CD1c-positive myeloid dendritic cell (primary cell): ENCODE measurements around the gene GPR84.
"Not testable (repeated sequence)": the region's sequence is repeated elsewhere in the genome, so short reads cannot be mapped to it uniquely, and the experiment has no call there.

Experiments
- DNase-seq: peaks from one replicate; pipeline ENCODE4 v3.0.0-alpha.2; 2016; ENCODE audit errors: extremely low spot score

The GPR84 gene

DNA sequence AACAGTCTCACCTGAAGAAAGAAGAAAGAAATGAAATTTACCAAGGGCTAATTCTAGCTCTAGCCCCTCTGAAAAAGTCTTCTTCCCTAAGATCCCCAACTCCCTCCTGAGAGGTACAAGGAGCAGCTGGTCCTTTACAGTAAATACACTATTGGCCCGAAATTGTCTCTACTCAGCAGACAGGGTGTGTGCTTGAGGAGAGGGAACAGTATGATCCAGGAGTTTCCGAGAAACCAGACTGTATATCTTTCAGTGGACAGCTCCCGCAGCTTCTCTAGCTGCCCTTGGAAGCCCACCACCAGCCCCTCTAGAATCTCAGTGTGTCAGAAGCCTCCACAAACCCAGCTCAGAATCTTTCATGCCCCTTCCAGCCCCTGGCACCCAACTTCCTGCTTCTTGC is 8.1 kb downstream of the GPR84 start:
- DNase-seq: no peak

DNA sequence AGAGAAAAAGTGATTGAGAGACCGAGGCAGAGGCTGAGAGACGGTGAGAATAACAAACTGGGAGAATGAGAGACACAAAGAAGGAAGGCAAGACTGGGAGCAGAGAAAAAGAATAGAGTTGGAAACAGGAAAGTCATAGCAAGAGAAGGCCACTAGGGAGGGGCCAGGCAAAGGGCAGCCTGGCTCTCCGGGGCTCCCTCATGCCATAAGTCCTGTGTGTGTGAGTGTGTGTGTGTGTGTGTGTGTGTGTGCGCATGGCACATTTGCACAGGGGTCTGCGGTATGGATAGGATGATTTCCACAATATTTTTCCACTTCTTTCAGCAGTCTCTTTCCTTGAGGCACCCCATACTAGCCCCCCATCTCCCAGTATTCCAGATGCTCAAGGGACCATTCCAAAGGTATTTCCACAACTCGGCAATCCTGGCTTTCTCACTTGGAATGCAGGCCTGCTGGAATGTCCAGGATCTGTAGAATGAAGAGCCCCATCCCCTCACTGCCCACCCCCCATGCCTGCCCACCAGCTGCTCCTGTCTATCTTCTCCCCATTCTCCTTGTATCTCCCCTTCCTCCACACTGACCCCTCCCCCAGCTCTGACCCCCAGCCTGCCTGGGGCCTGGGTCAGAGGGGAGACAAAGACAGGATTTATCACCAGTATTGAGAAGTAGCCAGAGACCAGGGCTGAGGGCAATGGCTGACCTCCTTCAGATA is 9.0 kb downstream of the GPR84 start:
- no peak for DNase-seq

DNA sequence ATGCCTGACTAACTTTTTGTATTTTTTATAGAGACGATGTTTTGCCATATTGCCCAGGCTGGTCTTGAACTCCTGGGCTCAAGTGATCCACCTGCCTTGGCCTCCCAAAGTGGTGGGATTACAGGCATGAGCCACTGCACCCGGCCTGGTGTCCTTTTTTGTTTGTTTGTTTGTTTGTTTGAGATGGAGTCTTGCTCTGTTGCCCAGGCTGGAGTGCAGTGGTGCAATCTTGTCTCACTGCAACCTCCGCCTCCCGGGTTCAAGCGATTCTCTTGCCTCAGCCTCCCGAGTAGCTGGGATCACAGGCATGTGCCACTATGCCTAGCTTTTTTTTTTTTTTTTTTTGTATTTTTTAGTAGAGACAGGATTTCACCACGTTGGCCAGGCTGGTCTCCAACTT is 10.0 kb downstream of the GPR84 start:
- DNase-seq: not testable (repeated sequence)

DNA sequence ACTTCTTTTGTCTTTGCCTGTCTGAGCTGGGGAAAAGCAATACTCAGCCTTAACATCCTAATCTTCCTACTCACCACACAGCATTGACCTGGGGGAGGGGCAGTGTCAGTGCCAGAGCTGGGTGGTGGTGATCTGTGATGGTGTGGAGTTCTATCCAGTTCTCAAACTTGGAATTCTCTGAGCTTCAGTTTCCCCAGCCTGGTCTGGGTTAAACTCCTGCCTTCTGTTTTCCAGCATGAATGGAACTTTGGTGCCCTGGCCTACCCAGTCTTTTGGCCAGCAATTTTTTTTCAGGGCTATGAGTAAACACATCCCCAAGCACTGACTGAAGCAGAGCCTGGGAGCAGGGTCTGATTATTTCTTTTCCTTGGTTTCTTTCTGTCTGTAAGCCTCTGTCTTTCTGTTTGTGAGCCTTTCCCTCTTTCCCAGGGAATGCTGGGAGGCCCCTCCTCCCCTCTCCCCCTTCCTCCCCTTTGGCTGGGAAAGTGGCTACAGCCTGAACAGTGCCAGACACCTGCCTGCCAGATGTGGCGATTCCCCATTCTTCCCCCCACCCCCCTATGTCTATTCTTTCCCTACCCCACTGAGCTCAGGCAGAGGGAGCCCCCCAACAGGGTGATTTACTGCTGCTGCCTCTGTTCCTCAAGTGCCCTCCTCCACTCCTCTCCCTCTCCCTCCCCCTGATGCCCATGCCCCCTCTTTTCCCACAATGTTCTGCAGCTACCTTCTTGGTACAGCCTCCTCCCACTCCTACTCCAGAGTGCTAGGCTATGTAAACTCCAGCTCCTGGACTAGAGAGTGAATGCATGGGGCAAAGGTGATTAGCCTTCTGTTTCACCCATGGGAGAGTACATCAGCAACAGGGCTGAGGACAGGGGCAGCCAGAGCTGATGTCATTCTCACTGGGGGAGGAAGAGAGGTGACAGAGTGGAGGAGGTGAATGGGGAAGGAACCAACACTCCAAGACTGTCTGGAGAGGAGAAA is 11.1 kb downstream of the GPR84 start:
- no peak for DNase-seq

DNA sequence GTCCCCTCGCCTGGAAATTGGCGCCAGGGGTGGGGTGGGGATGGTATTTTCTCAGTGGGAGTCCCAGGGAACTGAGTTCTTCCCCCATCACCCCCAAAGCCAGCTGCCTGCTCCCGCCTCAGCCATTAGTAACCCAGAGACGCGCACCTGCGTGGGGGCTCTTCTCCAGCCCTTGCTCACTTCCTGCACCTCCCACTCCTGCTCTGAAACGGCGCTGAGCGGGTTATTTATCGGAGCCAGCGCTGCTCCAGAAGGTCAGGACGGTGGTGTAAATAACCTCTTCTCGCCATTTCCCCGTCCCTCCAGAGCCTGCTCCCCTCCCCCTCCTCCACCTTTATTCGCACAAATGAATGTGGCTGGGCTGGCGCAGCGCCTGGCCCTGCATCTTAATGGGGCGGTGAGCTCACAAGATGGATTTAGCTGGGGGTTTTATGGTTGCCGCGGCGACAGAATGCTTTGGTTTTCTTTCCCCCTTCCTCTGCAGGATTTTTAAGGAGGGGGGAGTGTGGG is 12.2 kb downstream of the GPR84 start:
- no peak for DNase-seq

DNA sequence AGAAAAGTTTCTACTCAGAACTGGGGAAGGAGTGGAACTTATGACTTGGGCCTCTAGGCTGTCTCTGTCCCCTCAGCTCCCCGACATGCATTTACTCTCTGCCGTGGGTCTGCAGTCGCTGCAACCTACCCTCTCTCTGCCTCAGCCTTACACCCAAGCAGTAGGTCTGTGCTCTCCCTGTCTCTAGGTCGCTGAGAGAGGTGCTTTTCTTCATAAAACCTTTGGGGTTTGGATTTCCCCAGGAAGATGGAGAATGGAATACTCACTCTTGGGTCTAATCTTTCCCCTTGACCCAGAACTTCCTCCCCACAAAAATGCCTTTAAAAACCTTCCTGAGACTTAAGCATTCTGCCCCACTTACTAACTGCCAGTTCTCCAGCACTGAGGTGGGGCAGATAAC is 12.9 kb downstream of the GPR84 start:
- DNase-seq: no peak

DNA sequence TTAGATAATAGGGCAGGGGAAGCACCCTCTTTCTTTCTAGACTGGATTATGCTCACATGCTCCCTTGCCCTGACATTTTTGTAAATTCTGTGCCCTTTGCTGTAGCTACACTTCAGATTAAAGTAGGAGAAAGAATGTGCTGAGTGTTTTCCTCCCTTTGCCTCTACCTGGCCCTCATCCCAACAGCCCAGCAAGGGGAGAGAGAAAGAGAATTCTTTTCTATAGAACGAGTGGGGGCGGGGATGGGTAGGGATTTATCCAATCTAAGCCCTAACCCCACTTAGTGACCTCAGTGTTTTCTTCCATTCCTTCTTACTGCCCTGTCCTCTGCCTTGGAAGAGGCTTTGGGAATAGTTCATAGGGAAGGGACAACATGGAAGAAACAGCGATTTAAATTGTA is 13.5 kb downstream of the GPR84 start:
- DNase-seq: no peak

DNA sequence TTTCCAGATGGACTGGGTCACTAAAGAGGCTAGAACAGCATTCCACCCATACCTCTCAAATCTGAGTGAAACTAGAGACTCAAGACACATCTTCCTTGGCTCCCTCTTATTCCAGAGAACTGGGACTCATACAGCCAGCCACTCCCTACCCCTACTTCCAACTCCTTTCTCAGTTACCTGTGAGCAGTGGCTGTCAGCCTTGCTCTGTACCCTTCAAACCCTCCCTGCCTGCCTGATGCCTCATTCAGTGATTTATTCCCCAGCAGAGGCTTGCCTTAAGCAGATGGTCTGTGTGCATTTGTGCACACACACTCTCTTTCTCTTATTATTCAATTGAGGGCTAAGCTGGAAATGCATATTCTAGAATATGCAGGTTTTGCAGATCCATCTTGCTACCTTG is 14.6 kb downstream of the GPR84 start:
- no peak for DNase-seq

DNA sequence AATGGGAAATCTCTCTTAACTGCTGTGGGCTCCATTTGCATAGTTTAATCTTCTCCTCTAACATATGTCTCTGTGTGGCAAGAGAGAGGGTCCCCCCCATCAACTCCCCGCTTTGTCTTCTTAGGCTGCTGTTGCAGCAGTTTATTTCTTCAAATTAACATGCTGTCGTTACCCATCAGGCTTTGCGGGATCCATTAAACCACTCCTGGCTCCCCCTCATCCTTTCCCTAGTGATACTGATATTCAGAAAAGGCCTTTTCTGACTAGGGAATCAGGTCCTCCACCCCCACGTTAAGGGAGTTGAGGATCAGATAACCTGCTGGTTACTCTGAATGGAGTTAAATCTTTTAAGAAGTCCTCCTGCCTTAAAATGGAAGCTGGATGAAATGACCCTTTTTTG is 15.2 kb downstream of the GPR84 start:
- DNase-seq: no peak

DNA sequence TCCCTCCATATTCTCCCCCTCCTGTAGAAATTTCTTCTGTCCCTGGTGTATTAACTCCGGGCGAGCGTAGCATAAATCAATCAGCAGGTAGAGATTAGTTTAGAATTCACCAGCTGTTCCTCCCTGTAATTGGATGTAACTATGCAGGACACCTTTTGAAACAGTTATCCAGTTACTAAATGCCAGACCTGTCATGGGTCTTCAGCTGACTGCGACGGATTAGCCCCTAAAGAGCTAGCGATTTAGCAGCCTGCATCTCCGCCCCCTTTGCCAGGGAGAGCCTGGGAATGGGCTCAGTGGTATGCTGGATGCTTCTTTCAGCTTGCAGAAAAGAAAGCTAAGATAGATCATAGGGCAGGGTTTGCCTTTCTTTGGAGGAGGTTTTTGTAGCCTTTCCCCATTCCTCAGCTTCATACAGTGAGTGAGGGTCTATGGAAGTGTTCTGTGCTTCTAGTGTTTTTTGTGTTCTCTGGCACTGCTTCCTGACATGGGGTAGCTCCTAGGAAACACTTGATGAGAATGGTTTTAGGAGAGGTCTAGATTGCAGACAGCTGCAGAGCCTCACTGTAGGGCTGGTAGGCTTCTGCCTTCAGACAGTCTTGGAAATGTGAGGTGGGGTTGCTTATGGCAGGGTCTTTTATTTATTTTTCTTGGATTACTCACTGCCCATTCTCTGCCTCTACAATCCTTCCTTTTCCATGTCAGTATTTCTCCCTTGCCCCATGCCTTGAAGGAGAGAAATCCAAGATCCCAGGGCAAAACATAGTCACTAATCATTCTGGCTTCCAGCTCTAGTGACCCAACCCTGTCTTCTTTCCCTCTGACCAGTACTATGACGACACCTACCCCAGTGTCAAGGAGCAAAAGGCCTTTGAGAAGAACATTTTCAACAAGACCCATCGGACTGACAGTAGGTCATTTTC is 22.6 kb downstream of the GPR84 start:
- DNase-seq: no peak

DNA sequence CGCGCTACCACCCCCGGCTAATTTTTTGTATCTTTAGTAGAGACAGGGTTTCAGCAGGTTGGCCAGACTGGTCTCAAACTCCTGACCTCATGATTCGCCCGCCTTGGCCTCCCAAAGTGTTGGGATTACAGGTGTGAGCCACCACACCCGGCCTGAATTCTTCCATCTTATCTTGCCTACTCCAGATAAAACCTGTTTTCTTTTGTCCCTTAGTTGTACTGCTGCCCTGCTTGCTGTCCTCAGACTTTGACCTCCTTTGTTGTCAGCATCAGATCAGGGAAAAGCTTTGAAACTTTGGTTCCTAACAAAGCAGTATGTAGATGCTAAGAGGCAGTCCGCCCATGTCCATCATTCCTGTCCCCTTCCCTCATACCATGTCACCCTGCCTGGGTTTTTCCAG is 23.4 kb downstream of the GPR84 start:
- DNase-seq: no peak

DNA sequence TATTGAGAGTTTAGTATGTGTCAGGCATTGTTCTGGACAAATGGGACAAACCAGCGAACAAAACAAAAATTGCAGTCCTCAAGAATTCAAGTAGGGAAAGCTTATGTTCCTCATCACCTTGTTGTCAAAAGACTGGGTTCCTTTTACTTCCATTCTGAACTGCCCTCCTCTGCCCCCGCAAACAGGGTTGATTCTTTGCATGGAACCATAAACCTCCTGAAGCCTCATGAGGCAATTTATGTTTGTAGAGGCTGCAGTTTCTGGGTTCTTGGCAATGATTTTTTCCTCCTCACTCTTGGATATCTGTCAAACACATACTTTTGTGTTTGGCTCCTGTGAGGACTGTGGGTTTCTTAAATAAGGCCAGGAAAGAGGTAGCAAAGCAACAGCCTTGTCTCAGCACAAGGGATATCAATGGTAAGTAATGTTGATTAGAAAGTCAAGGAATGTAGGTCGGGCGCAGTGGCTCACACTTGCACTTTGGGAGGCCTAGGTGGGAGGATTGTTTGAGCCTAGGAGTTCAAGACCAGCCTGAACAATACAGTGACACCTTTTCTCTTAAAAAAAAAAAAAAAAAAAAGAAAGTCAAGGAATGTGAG is 25.5 kb downstream of the GPR84 start:
- no peak for DNase-seq

DNA sequence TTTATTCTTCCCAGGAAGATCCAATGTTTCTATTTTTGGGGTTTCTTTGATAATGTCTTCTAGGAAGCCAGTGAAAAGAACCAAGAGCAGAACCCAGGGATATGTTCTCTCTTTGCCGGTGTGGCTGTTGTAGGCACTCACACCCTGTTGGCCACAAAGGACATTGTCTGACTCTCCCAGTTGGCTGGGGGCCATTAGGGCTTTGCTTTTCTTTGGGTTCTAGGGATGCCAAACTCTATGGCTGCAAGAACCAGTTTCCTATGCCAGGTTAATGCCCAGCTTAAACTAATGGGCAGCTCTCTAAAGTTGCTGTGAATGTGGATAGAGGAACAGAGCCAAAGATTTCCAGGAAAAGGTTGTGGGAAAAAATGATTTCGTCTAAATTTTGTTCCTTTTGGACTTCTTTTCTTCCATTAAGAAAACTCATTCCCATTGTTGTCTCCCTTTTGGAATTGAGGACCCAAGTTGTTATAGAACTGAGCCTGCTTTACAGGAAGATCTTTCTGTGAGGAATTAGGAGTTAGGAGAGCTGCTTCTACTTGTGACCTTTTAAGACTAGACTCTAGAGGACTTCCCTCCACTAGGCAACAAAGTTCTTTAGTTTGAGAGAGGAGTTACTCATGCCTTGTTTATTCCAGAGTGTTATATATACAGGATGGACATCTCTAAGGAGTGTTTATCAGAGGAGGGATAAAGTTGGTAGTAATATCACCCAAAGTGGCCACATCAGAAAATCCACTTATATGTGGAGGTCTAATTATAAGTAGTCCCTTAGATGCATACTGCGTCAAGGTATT is 26.2 kb downstream of the GPR84 start:
- DNase-seq: no peak

DNA sequence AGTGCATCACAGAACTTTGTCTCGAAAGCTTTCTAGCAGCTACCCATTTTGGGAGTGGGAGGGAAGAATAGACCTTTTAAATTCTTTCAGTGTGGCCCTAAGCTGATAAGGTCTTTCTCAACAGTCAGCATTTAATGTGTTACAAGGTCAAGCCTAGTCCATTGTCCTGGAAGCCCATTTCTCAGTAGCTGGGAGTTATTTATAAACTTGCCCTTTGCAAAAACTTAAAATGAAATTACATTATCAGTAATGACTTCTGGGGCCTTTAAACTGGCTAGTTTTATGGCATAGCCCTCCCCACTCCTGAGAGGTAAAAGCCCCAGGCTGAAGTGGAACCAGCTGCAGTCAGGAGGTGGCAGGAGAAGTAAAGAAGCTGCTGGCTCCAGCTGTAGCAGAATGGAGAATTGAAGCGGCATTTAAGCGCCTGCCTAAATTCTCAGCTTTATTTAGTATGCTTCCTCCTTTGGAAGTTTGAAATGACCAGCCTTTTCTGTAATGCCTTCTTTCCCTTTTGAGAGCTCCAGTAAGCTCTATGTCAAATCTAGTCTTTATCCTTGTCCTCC is 26.9 kb downstream of the GPR84 start:
- DNase-seq: peak; percentile 59

DNA sequence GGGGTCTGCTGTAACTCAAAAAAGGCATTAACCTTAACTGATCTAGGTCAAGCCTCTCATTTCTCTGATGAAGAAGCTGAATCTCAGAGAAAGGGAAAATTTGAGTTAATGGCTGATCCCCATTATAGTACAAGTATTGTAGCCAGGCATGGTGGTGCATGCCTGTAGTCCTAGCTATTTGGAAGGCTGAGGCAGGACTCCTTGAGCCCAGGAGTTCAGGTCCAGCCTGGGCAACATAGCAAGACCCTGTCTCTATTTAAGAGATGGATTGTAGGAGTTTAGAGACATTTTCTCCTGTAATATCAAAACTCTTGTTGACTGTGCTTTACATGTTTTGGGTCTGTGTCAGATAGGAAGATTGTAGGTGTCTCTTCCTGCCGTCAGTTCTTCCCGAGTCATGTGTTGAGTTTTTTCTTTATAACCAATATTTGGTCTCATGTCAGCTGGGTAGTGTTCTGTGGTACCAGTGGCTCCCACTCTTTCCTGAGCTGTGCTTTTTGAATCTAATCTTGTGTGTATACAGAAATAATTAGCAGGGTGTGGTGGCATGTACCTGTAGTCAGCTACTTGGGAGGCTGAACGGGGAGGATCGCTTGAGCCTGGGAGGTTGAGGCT is 30.8 kb downstream of the GPR84 start:
- DNase-seq: no peak

DNA sequence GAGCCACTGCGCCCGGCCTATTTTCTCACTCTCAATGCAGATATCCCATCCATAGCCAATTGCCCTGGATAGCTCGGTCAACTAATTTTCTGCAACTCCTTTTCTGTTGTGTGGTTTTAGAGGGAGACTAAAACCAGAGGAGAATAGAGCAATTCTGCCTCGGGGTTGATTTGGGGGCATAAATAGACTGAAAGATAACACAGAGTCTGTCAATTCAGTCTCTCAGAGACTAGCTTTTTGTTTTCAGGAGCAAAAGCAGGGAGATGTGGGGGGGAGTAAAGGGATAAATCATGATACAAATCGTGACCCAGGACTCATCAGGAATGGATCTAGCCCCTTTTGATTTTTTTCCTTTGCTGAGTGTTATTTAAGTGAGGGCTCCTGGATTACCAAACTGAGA is 32.8 kb downstream of the GPR84 start:
- DNase-seq: no peak

DNA sequence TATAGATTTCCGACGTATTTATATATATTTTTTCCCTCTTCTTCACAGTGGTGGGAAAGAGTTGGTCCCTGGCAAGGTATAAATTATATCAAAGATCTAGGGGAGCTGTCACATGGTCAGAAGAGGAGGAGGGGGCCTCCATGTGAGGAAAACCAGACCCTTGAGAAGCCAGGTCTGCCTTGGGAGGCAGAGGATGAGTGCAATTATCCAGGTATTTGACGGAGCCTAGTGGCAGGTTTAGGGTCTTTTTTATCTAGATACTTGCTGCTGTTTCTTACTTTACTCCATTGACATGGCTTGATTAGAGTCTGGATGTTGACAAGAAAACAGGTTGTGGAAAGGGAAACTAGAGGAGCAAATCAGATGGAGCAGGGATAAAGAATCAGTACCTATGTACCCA is 33.8 kb downstream of the GPR84 start:
- no peak for DNase-seq

DNA sequence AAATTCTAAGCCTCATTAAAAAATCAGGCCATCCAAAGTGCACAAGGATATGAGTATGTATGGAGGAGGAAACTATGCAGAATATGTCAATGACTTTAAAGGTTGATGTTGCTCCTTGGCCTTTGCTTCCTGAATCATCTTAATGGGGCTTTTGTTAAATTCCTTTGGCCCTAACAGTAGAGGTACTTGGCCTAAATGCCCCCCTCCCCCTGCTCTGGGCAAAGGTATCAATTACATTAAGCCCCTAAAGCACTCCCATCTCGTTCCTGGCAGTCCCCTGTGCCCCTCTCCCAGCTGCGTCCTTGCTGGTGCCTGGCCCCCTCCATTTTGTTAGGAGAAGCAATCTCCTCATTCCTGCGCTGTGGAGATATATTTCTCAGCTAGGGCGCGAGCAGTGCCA is 34.5 kb downstream of the GPR84 start:
- DNase-seq: no peak

DNA sequence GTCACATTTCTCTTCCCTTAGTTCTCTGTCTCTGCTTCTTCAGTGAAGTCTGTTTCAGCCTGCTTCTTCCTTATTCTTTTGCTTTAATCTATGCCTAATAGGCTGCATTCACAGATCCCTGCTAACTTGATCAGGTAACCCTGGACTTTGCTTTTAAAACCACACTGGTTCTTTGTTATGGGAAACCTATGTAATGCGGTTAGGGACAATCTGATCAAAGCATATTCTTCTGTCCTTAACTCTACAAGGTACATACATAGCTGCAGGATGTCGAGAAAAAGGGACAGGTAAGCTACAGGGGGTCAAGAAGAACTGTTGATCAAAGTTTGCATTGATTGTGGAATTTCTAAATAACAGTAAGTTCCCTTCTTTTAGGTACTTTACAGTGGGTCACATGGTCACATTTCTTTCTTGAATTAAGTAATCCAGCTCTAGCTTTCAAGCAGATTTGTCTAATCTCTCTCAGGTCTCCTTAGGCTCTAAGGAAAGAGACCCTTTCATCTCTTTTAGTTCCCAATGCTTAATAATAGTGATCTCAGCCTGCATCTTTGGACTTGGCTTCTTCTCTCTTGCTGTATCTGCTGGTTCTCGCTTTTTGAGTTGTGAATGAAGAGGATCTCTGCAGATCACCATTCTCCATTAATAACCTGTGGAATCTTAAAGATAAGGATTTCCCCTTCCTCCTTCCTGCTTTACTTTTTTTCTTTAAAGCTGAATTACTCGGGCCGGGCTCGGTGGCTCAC is 35.5 kb downstream of the GPR84 start:
- DNase-seq: no peak
